AG04449 (cell line): ENCODE results near the gene RANBP3.

Experiments
- CTCF ChIA-PET: fragments of 350-600 bp; formaldehyde crosslinking; extraction: SDS; loops from one replicate; lab custom pipeline; 2021; ENCODE audit warnings: antibody characterized with exemption; lab: Yijun Ruan, JAX
- POLR2A ChIA-PET: fragments of 400-600, 350-600 bp; formaldehyde crosslinking; extraction: SDS; loops from one replicate; lab custom pipeline; 2020; ENCODE audit warnings: antibody characterized with exemption, inconsistent platforms; lab: Yijun Ruan, JAX
- DNase-seq: peaks from one replicate; pipeline ENCODE4 v3.0.0-alpha.2; 2010; ENCODE audit warnings: low read depth, low spot score
- H3K4me3 ChIP-seq: 2 replicates; pipeline ENCODE4 v1.5.1; 2011; ENCODE audit warnings: low read depth, mild to moderate bottlenecking, control low read depth, low read length
- TF ChIP-seq, protein P1 (sequence below): IDR thresholded peaks from one replicate; pipeline ENCODE4 v1.5.1; 2011; ENCODE audit warnings: mild to moderate bottlenecking, moderate library complexity, low read length, control low read depth, inconsistent platforms; ENCODE audit not compliant: insufficient read depth; ENCODE audit errors: missing control alignments

RANBP3 gene

DNA sequence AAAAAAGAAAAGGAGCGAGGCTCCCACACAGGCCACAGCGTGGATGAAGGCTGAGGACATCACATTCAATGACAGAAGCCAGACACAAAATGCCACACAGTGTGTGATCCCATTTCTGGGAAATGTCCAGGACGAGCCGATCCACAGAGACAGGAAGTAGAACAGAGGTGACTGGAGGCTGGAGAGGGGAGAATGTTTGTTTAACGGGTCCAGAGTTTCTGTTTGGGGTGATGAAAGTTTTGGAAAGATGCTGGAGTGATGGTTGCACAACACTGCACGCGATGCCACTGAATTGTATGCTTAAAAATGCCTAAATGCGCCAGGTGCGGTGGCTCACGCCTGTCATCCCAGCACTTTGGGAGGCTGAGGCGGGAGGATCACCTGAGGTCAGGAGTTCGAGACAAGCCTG lies 107.0 kb downstream of the RANBP3 start:
- DNase-seq, result no peak
- TF ChIP-seq, protein P1, sequence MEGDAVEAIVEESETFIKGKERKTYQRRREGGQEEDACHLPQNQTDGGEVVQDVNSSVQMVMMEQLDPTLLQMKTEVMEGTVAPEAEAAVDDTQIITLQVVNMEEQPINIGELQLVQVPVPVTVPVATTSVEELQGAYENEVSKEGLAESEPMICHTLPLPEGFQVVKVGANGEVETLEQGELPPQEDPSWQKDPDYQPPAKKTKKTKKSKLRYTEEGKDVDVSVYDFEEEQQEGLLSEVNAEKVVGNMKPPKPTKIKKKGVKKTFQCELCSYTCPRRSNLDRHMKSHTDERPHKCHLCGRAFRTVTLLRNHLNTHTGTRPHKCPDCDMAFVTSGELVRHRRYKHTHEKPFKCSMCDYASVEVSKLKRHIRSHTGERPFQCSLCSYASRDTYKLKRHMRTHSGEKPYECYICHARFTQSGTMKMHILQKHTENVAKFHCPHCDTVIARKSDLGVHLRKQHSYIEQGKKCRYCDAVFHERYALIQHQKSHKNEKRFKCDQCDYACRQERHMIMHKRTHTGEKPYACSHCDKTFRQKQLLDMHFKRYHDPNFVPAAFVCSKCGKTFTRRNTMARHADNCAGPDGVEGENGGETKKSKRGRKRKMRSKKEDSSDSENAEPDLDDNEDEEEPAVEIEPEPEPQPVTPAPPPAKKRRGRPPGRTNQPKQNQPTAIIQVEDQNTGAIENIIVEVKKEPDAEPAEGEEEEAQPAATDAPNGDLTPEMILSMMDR, result no peak
- no peak overlapping the region for H3K4me3 ChIP-seq
- ChIA-PET POLR2A (interaction anchor here (0.6 kb wide), 1 partner anchor 9 kb away, joined by 3 read pairs; no protein-coding TSS in a partner anchor), CTCF (interaction anchor here (1.6 kb wide), 1 partner anchor 67 kb away, joined by 5 read pairs; no protein-coding TSS in a partner anchor)

GRCh38 chr19:5867201-5868136 lies 110.5 kb downstream of the RANBP3 start:
- TF ChIP-seq, protein P1, result no peak
- ChIA-PET POLR2A (no interaction called here), CTCF (no interaction called here)
- no peak overlapping the region for H3K4me3 ChIP-seq
- DNase-seq, result no peak
